Globus pallidus (tissue), 1 donor: ENCODE results near the gene ITGA11.

Source experiments
- DNase-seq: peaks from one replicate; pipeline ENCODE4 v3.0.0-alpha.2; 2015; ENCODE audit warnings: low spot score

The ITGA11 gene

GRCh38 chr15:68352401-68353062, 79.4 kb downstream of the ITGA11 start:
- DNase-seq, result no peak

- DNase-seq, result no peak
These were observed 82.8 kb downstream of the ITGA11 start for GRCh38 chr15:68349151-68349550.

- DNase-seq, result no peak
These were observed 83.4 kb downstream of the ITGA11 start for GRCh38 chr15:68348606-68349005.

GRCh38 chr15:68348081-68348480, 83.9 kb downstream of the ITGA11 start:
- DNase-seq, result no peak

- DNase-seq, result no peak
These were observed 84.6 kb downstream of the ITGA11 start for GRCh38 chr15:68347392-68347791.

- no peak for DNase-seq
These were observed 85.0 kb downstream of the ITGA11 start for GRCh38 chr15:68346979-68347378.

GRCh38 chr15:68345481-68345880, 86.5 kb downstream of the ITGA11 start:
- no peak for DNase-seq

- DNase-seq, result no peak
These were observed 87.4 kb downstream of the ITGA11 start for GRCh38 chr15:68344600-68344999.

- no peak for DNase-seq
These were observed 88.3 kb downstream of the ITGA11 start for GRCh38 chr15:68343579-68344225.

- DNase-seq, result no peak
These were observed 89.9 kb downstream of the ITGA11 start for GRCh38 chr15:68341760-68342725.

GRCh38 chr15:68340726-68341671, 91.0 kb downstream of the ITGA11 start:
- DNase-seq, result no peak

GRCh38 chr15:68339481-68339880, 92.5 kb downstream of the ITGA11 start:
- no peak for DNase-seq

- DNase-seq, result no peak
These were observed 94.1 kb downstream of the ITGA11 start for GRCh38 chr15:68337826-68338225.

GRCh38 chr15:68336516-68336915, 95.4 kb downstream of the ITGA11 start:
- DNase-seq, result no peak

- DNase-seq, result no peak
These were observed 96.3 kb downstream of the ITGA11 start for GRCh38 chr15:68335655-68336054.

- DNase-seq, result peak; percentile 56
These were observed 96.7 kb downstream of the ITGA11 start for GRCh38 chr15:68335251-68335650.

- DNase-seq, result no peak
These were observed 97.3 kb downstream of the ITGA11 start for GRCh38 chr15:68334661-68335124.

- DNase-seq, result no peak
These were observed 98.0 kb downstream of the ITGA11 start for GRCh38 chr15:68333775-68334470.

GRCh38 chr15:68332266-68332665, 99.7 kb downstream of the ITGA11 start:
- DNase-seq, result no peak

GRCh38 chr15:68330901-68331300, 101.1 kb downstream of the ITGA11 start:
- peak; percentile 48 for DNase-seq

GRCh38 chr15:68330416-68330815, 101.5 kb downstream of the ITGA11 start:
- DNase-seq, result no peak
